Transverse colon (tissue), 4 donors: ENCODE measurements around the gene SHMT2.

Experiments used
- CTCF ChIP-seq, 5 experiments: fragments of 200-600 bp in 3 of 5; fragments of 450-650 bp in 2 of 5; sonication (generic) in 3 of 5; IDR thresholded peaks; 1 replicate in 2 of 5; 2 replicates in 3 of 5; pipeline ENCODE4 v1.5.1; 2016 to 2017; ENCODE audit warnings: antibody characterized with exemption in 5 of 5, inconsistent platforms in 3 of 5, mild to moderate bottlenecking in 2 of 5, moderate library complexity in 1 of 5
- POLR2AphosphoS5 ChIP-seq, 3 donors: sonication (generic); formaldehyde crosslinking; IDR thresholded peaks; one replicate each; pipeline ENCODE4 v1.6.1; 2016; ENCODE audit warnings: antibody characterized with exemption in 3 of 3

- TF ChIP-seq CTCF (IDR thresholded peaks at IDR 0.05): no peak
- no peak for TF ChIP-seq POLR2AphosphoS5 (IDR thresholded peaks at IDR 0.05)
Observed at GRCh38 chr12:57180321-57180989, 49.1 kb upstream of the SHMT2 start.
